ENCODE results near the gene DCBLD2. TPM values are rescaled to one million over a fixed set of nuclear protein-coding genes. Genes with fewer than 3 reads are reported as not detected.

The DCBLD2 gene
- total and polyA plus RNA-seq, 11 donors: 10.9 to 76.6 (median 62.0) TPM

DNA sequence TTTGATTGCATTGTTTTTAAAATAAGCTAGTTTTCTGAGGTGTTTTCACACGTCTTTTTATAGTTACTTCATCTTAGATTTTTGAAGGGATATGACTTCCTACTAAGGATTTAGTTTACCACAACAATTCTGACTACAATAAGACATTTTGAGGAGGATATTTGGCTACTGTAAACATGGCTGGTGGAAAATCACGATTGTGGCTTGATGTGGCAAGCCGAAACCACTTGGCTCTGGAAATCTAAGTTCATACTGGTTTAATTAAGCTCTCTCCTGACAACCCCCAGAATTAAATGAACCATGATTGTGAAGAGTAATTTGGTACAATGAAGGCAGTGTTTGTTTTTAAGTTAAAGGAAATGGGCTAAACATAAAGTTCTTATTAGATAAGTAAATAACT is 107.5 kb downstream of the DCBLD2 start:
- intact Hi-C loops (cut with DNase I): loop anchor here in 1 of 10 donors (5.0 to 10.0 kb wide), 2 partner anchors 59 to 192 kb away; no protein-coding TSS in a partner anchor
- H3K27me3 ChIP-seq: no peaks in the 10 kb centered on the region
- no peak overlapping the region for H3K4me3 ChIP-seq
- ATAC-seq (no peak), DNase-seq (no peak)
- TF ChIP-seq POLR2A (IDR thresholded peaks at IDR 0.05) (no peak), CTCF (IDR thresholded peaks at IDR 0.05) (no peak)
- 82 to 91% (median 87%) methylated on average over 3 of the region's 3 CpGs for WGBS, 4 donors
- no peak overlapping the region for H3K27ac ChIP-seq
- peaks cover 0 to 92% (median 26%) of the 10 kb centered on the region in 9 donors for H3K36me3 ChIP-seq
- H3K4me1 ChIP-seq: peaks cover 0 to 4% (median 0%) of the 10 kb centered on the region in 12 donors
- H3K9me3 ChIP-seq: no peaks in the 10 kb centered on the region

GRCh38 chr3:98791341-98792325 is 109.9 kb downstream of the DCBLD2 start:
- no peaks in the 10 kb centered on the region for H3K27me3 ChIP-seq
- intact Hi-C loops (cut with DNase I): loop anchor here in 1 of 10 donors (5.0 to 10.0 kb wide), 2 partner anchors 57 to 189 kb away; no protein-coding TSS in a partner anchor
- peaks cover 0 to 24% (median 17%) of the 10 kb centered on the region in 12 donors for H3K4me1 ChIP-seq
- peaks cover 0 to 85% (median 34%) of the 10 kb centered on the region in 9 donors for H3K36me3 ChIP-seq
- no peak for DNase-seq
- no peak overlapping the region for H3K4me3 ChIP-seq
- TF ChIP-seq POLR2A (IDR thresholded peaks at IDR 0.05) (no peak), CTCF (IDR thresholded peaks at IDR 0.05) (no peak)
- H3K27ac ChIP-seq: no peak overlapping the region
- ATAC-seq: no peak
- WGBS, 4 donors: 82 to 87% (median 83%) methylated on average over 7 of the region's 7 CpGs
- no peaks in the 10 kb centered on the region for H3K9me3 ChIP-seq

DNA sequence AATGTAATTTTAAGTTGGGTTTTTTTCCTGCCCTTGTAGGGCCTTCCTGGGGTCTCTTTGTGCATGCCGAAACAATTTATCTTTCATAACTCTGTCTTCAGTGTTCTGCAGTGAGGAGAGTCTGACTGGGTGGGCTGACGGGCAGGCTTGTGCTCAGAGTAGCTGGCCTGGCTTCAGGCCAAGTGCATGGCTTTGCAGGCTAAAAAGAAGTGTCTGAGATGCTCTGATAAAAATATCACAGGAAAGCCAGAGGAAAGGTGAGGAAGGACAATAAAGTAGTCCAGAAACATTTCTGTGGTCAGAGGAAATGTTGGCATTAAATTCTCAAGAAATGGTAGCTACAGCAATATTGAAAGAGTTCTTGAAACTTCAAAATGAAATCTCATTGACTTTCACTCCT is 112.8 kb downstream of the DCBLD2 start:
- DNase-seq (peak in 2 of 5 donors; percentile 42 to 55), ATAC-seq (no peak)
- intact Hi-C loops (cut with DNase I): loop anchor here in 3 of 10 donors (5.0 kb wide), 2 partner anchors 56 to 96 kb away; no protein-coding TSS in a partner anchor
- peaks cover 0 to 79% (median 27%) of the 10 kb centered on the region in 9 donors for H3K36me3 ChIP-seq
- 4 to 29% (median 27%) methylated on average over 2 of the region's 2 CpGs for WGBS, 4 donors
- H3K4me3 ChIP-seq: no peak overlapping the region
- TF ChIP-seq CTCF (IDR thresholded peaks at IDR 0.05) (no peak), POLR2A (IDR thresholded peaks at IDR 0.05) (no peak)
- no peaks in the 10 kb centered on the region for H3K9me3 ChIP-seq
- H3K4me1 ChIP-seq: peaks cover 0 to 53% (median 42%) of the 10 kb centered on the region in 12 donors
- no peaks in the 10 kb centered on the region for H3K27me3 ChIP-seq
- H3K27ac ChIP-seq: peak overlapping the region in 8 of 12 donors; percentile 1 to 79 (median 56)

DNA sequence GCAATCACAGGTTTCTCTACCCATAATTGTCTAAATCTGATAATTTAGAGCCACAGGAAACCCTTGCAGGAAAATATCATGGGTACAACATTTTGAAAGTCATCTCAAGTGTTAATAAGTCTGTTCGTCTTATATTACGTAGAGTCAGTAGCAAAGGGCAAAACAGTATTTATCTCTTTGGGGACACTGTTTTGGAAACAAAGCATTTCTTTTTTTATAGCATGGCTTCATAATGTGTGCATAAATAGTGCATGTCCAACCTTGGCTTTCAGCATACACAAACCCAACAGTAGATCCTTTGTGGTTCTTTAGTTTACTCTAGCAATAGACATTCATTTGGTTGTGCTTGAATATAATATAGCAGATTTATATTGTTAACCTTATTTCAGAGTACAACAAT is 114.3 kb downstream of the DCBLD2 start:
- no peak for TF ChIP-seq POLR2A (IDR thresholded peaks at IDR 0.05)
- TF ChIP-seq CTCF (IDR thresholded peaks at IDR 0.05): no peak
- H3K36me3 ChIP-seq: peaks cover 0 to 79% (median 20%) of the 10 kb centered on the region in 9 donors
- no peak overlapping the region for H3K4me3 ChIP-seq
- no peaks in the 10 kb centered on the region for H3K27me3 ChIP-seq
- peak; percentile 39 to 70 (median 56) for ATAC-seq
- no peaks in the 10 kb centered on the region for H3K9me3 ChIP-seq
- intact Hi-C loops (cut with DNase I): loop anchor here in 3 of 10 donors (5.0 kb wide), 2 partner anchors 55 to 95 kb away; no protein-coding TSS in a partner anchor
- peaks cover 0 to 55% (median 43%) of the 10 kb centered on the region in 12 donors for H3K4me1 ChIP-seq
- 35 to 63% (median 45%) methylated on average over 2 of the region's 2 CpGs for whole genome bisulfite sequencing, 4 donors
- no peak for DNase-seq
- peak overlapping the region in 9 of 12 donors; percentile 3 to 79 (median 56) for H3K27ac ChIP-seq

All from heart left ventricle (tissue), 16 donors.